Choroid plexus epithelial cell (primary cell): ENCODE measurements around the gene NLGN2.

Experiments used
- DNase-seq: peaks from one replicate; pipeline ENCODE4 v3.0.0-alpha.2; 2010; ENCODE audit warnings: low read depth
- H3K4me3 ChIP-seq: 2 replicates; pipeline ENCODE4 v1.5.1; 2011; ENCODE audit warnings: low read depth, mild to moderate bottlenecking, control low read depth, low read length, moderate library complexity
- TF ChIP-seq, protein P1 (sequence below): conservative IDR thresholded peaks from 2 replicates; pipeline ENCODE4 v1.5.1; 2011; ENCODE audit warnings: low read depth, mild to moderate bottlenecking, control low read depth, inconsistent platforms, low read length, moderate library complexity

The NLGN2 gene

GRCh38 chr17:7467498-7467897 is 59.9 kb downstream of the NLGN2 start:
- no peak for DNase-seq
- TF ChIP-seq, protein P1, sequence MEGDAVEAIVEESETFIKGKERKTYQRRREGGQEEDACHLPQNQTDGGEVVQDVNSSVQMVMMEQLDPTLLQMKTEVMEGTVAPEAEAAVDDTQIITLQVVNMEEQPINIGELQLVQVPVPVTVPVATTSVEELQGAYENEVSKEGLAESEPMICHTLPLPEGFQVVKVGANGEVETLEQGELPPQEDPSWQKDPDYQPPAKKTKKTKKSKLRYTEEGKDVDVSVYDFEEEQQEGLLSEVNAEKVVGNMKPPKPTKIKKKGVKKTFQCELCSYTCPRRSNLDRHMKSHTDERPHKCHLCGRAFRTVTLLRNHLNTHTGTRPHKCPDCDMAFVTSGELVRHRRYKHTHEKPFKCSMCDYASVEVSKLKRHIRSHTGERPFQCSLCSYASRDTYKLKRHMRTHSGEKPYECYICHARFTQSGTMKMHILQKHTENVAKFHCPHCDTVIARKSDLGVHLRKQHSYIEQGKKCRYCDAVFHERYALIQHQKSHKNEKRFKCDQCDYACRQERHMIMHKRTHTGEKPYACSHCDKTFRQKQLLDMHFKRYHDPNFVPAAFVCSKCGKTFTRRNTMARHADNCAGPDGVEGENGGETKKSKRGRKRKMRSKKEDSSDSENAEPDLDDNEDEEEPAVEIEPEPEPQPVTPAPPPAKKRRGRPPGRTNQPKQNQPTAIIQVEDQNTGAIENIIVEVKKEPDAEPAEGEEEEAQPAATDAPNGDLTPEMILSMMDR: no peak
- no peak overlapping the region for H3K4me3 ChIP-seq

GRCh38 chr17:7468290-7468689 is 60.6 kb downstream of the NLGN2 start:
- H3K4me3 ChIP-seq: no peak overlapping the region
- TF ChIP-seq, protein P1: no peak
- no peak for DNase-seq

DNA sequence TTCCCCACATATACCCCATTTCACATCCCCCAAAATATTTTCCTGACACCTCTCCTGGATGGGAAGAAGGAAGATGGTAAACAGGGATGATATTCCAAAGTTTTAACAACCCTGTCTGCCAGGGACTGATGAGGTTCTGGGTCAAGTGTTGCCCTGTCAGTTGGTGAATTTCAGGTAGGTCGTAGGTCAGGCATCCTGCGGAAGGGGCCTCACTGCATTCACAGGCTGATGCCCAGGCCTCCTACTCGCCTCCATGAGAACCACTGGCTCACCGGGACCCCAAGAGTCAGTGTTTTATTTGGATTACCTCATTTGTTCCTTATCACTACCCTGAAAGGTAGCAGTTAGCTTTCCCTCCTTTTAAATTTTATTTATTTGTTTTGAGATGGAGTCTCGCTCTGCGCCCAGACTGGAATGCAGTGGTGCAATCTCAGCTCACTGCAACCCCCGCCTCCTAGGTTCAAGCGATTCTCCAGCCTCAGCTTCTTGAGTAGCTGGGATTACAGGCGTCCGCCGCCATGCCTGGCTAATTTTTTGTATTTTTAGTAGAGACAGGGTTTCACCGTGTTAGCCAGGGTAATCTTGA is 61.3 kb downstream of the NLGN2 start:
- TF ChIP-seq, protein P1: no peak
- no peak overlapping the region for H3K4me3 ChIP-seq
- DNase-seq: peak; percentile 47
